Uterus (tissue), 4 donors: ENCODE results near the gene PAPOLB. TPM values are rescaled to one million over a fixed set of nuclear protein-coding genes. Genes with fewer than 3 reads are reported as not detected.

Source experiments
- DNase-seq, 2 donors: peaks; one replicate each; pipeline ENCODE4 v3.0.0-alpha.2; 2019 to 2020
- H3K27ac ChIP-seq, 2 donors: fragments of 200-600 bp; sonication (generic); 1 replicate in 1 of 2; 2 replicates in 1 of 2; pipeline ENCODE4 v1.5.1; 2016 to 2018
- H3K27me3 ChIP-seq, 2 donors: fragments of 200-600 bp; sonication (generic); one replicate each; pipeline ENCODE4 v1.5.1; 2018 to 2019; ENCODE audit warnings: control low read depth in 1 of 2
- H3K36me3 ChIP-seq, 2 donors: fragments of 200-600 bp; sonication (generic); one replicate each; pipeline ENCODE4 v1.5.1; 2019; ENCODE audit warnings: control low read depth in 1 of 2
- H3K4me1 ChIP-seq, 2 donors: fragments of 200-600 bp; sonication (generic); one replicate each; pipeline ENCODE4 v1.5.1; 2018 to 2019; ENCODE audit warnings: control low read depth in 1 of 2
- H3K4me3 ChIP-seq, 2 donors: fragments of 200-600 bp; sonication (generic); 1 replicate in 1 of 2; 2 replicates in 1 of 2; pipeline ENCODE4 v1.5.1; 2018 to 2019; ENCODE audit warnings: mild to moderate bottlenecking in 1 of 2
- H3K9me3 ChIP-seq, 2 donors: fragments of 200-600 bp; sonication (generic); one replicate each; pipeline ENCODE4 v1.5.1; 2019; ENCODE audit warnings: control low read depth in 1 of 2
- CTCF ChIP-seq, 4 experiments: fragments of 200-600 bp in 2 of 4; fragments of 450-650 bp in 2 of 4; sonication (generic) in 2 of 4; IDR thresholded peaks; one replicate each; pipeline ENCODE4 v1.5.1; 2016 to 2019; ENCODE audit warnings: antibody characterized with exemption in 4 of 4, mild to moderate bottlenecking in 2 of 4, moderate library complexity in 1 of 4
- POLR2A ChIP-seq, 2 donors: fragments of 450-650 bp; IDR thresholded peaks; one replicate each; pipeline ENCODE4 v1.6.1; 2016; ENCODE audit warnings: antibody characterized with exemption in 2 of 2, mild to moderate bottlenecking in 1 of 2, moderate library complexity in 1 of 2
- intact Hi-C: fragments of 100-400 bp; cut with DNase I; formaldehyde crosslinking; loops from one replicate; pipeline ENCODE4 v1.15.1; 2023; ENCODE audit warnings: low total_unique reads
- total RNA-seq, 4 donors: library from RNA; depleted of rRNA in 3 of 4; stranded (reverse); fragments of >200 nt in 3 of 4; gene quantifications; one replicate each; pipeline versions ENCODE4 v1.1.0 to v1.2.4, GENCODE V29; 2014 to 2023
- donor health status: DM: yes; HTN: yes; CAD: no.

PAPOLB gene
- total RNA-seq, 4 donors from 2014 or later: 0.24 to 1.6 (median 0.29) TPM; not detected in 1

- Histone ChIP-seq H3K4me1 (no peaks in the 10 kb centered on the region), H3K27ac (no peak overlapping the region), H3K27me3 (no peaks in the 10 kb centered on the region), H3K4me3 (no peak overlapping the region), H3K9me3 (no peaks in the 10 kb centered on the region), H3K36me3 (no peaks in the 10 kb centered on the region)
- no peak for DNase-seq
- no peak for TF ChIP-seq CTCF (IDR thresholded peaks at IDR 0.05)
- TF ChIP-seq POLR2A (IDR thresholded peaks at IDR 0.05): no peak
- intact Hi-C loops: no loop called here
Observed at GRCh38 chr7:4832711-4833110, 29.1 kb downstream of the PAPOLB start.

- no peaks in the 10 kb centered on the region for H3K36me3 ChIP-seq
- intact Hi-C loops: no loop called here
- no peak overlapping the region for H3K27ac ChIP-seq
- H3K4me3 ChIP-seq: no peak overlapping the region
- no peaks in the 10 kb centered on the region for H3K9me3 ChIP-seq
- no peaks in the 10 kb centered on the region for H3K4me1 ChIP-seq
- H3K27me3 ChIP-seq: no peaks in the 10 kb centered on the region
- DNase-seq: no peak
- no peak for TF ChIP-seq POLR2A (IDR thresholded peaks at IDR 0.05)
- TF ChIP-seq CTCF (IDR thresholded peaks at IDR 0.05): no peak
Observed at GRCh38 chr7:4831723-4832495, 29.9 kb downstream of the PAPOLB start.

DNA sequence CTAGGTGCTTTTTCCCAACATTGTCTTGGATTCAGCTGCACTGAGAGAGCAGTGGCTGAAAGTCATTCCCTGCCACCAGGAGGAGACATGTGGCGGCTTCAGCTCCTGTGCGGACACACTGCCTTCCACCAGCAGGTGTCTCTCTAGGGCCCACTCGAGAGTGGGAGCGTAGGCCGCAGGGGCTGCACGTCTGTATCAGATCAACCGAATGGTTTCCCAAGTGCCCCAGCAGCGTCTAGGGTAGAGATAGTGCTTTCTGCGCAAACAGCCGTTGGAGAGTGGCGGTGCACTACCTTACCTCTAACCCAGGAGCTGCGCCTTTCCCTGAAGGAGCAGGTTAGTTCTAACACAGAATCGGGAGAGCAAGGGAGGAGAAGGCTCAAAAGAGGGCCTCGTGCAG lies 31.7 kb downstream of the PAPOLB start:
- peak; percentile 60 to 68 for DNase-seq
- intact Hi-C loops: no loop called here
- H3K4me1 ChIP-seq: no peaks in the 10 kb centered on the region
- no peak overlapping the region for H3K27ac ChIP-seq
- H3K9me3 ChIP-seq: no peaks in the 10 kb centered on the region
- no peaks in the 10 kb centered on the region for H3K27me3 ChIP-seq
- H3K4me3 ChIP-seq: no peak overlapping the region
- TF ChIP-seq POLR2A (IDR thresholded peaks at IDR 0.05) (no peak), CTCF (IDR thresholded peaks at IDR 0.05) (peak; percentile 46 to 83 (median 65))
- no peaks in the 10 kb centered on the region for H3K36me3 ChIP-seq

DNA sequence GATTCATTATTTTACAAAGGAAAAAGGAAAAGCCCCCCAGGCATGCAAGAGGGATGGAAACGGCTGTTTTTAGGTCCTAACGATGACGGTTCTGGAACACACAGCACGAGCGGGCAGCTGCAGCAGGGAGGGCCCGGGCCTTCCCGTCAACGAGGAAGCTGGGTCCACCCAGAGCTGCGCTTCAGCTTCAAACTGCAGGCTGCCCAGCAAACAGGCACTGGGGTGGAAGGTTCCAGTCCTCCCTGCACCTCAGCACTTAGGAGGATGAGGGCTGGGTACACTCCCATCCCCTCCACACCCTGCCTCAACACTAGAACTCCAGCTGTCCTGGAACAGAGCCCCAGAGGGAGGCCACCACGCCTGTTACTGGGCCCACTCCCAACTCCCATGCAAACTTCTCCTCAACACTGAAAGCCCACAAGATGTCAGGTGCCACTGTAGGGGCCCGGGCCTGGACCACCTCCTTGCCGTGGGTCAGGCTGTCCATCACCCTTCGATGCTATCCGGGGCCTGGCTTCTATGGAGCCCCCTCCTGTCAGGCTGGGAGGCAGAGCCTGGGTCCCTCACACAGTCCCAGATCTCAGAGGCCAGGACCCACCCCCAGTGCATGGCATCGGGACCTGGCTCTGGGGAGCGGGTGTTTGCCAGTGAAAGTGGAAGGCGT lies 33.0 kb downstream of the PAPOLB start:
- Histone ChIP-seq H3K36me3 (no peaks in the 10 kb centered on the region), H3K4me1 (no peaks in the 10 kb centered on the region), H3K4me3 (no peak overlapping the region), H3K27ac (no peak overlapping the region), H3K9me3 (no peaks in the 10 kb centered on the region), H3K27me3 (no peaks in the 10 kb centered on the region)
- no peak for DNase-seq
- intact Hi-C loops: no loop called here
- TF ChIP-seq POLR2A (IDR thresholded peaks at IDR 0.05) (no peak), CTCF (IDR thresholded peaks at IDR 0.05) (no peak)

- DNase-seq: no peak
Observed at GRCh38 chr7:4825081-4825480, 36.7 kb downstream of the PAPOLB start.

More at GRCh38 chr7:4825081-4825480, 36.7 kb downstream of the PAPOLB start:
- Histone ChIP-seq H3K4me1 (no peaks in the 10 kb centered on the region), H3K4me3 (no peak overlapping the region), H3K9me3 (no peaks in the 10 kb centered on the region), H3K36me3 (no peaks in the 10 kb centered on the region), H3K27ac (peak overlapping the region; percentile 16 to 56), H3K27me3 (no peaks in the 10 kb centered on the region)
- TF ChIP-seq POLR2A (IDR thresholded peaks at IDR 0.05) (no peak), CTCF (IDR thresholded peaks at IDR 0.05) (no peak)
- intact Hi-C loops: no loop called here
